A673 (cell line): ENCODE measurements around the gene ZNF384. TPM values are rescaled to one million over a fixed set of nuclear protein-coding genes. Genes with fewer than 3 reads are reported as not detected.

Source experiments
- BruUV-seq: library from RNA; stranded (reverse); fragments of 400-500 nt; replicated peaks from 2 replicates; lab custom pipeline; 2021; lab: Mats Ljungman, UMichigan
- CTCF ChIA-PET: fragments of 300-600 bp; sonication (Branson Sonifier 250); formaldehyde crosslinking; loops from one replicate; lab custom pipeline; 2022; ENCODE audit warnings: antibody characterized with exemption; lab: Charles Lee
- POLR2A ChIA-PET: fragments of 300-600 bp; sonication (Branson Sonifier 250); formaldehyde crosslinking; loops from one replicate; lab custom pipeline; 2022; ENCODE audit warnings: antibody characterized with exemption; ENCODE audit not compliant: low non-redundant PET; lab: Charles Lee
- DNase-seq: peaks from one replicate; pipeline ENCODE4 v3.0.0-alpha.2; 2015; ENCODE audit warnings: low spot score
- H3K27ac ChIP-seq: fragments of 200-600 bp; sonication (generic); 2 replicates; pipeline ENCODE4 v1.5.1; 2016; ENCODE audit warnings: mixed run types, low read depth, mild to moderate bottlenecking, mixed read lengths, antibody characterized with exemption, low read length; ENCODE audit not compliant: poor library complexity, severe bottlenecking
- H3K27me3 ChIP-seq: fragments of 200-600 bp; sonication (generic); replicated peaks from 2 replicates; pipeline ENCODE4 v1.6.1; 2017; ENCODE audit warnings: mixed run types, low read depth, mild to moderate bottlenecking, mixed read lengths, antibody characterized with exemption, low read length; ENCODE audit not compliant: insufficient read depth, poor library complexity
- H3K36me3 ChIP-seq: fragments of 200-600 bp; sonication (generic); 2 replicates; pipeline ENCODE4 v1.6.1; 2016; ENCODE audit warnings: mixed run types, mild to moderate bottlenecking, mixed read lengths, antibody characterized with exemption, low read length; ENCODE audit not compliant: insufficient read depth, poor library complexity, severe bottlenecking
- H3K4me1 ChIP-seq: fragments of 200-600 bp; sonication (generic); 2 replicates; pipeline ENCODE4 v1.6.1; 2017; ENCODE audit warnings: mixed run types, mild to moderate bottlenecking, mixed read lengths, antibody characterized with exemption, low read length; ENCODE audit not compliant: insufficient read depth, poor library complexity, severe bottlenecking
- H3K4me3 ChIP-seq: fragments of 200-600 bp; sonication (generic); 2 replicates; pipeline ENCODE4 v1.5.1; 2016; ENCODE audit warnings: low read depth, mixed run types, mild to moderate bottlenecking, mixed read lengths, low read length; ENCODE audit not compliant: poor library complexity, severe bottlenecking
- H3K9me3 ChIP-seq: fragments of 200-600 bp; sonication (generic); 2 replicates; pipeline ENCODE4 v1.6.1; 2016; ENCODE audit warnings: mixed run types, low read depth, mild to moderate bottlenecking, mixed read lengths, antibody characterized with exemption, low read length; ENCODE audit not compliant: poor library complexity, severe bottlenecking
- CTCF ChIP-seq: fragments of 300-800, 200-600 bp; sonication (generic); conservative IDR thresholded peaks from 2 replicates; pipeline ENCODE4 v1.5.1; 2017; ENCODE audit warnings: low read depth, mild to moderate bottlenecking, antibody characterized with exemption, low read length, moderate library complexity, mixed read lengths
- EZH2 ChIP-seq: fragments of 200-600 bp; sonication (generic); IDR thresholded peaks from 2 replicates; pipeline ENCODE4 v1.6.1; 2017; ENCODE audit warnings: borderline replicate concordance, low read depth, mild to moderate bottlenecking, mixed read lengths, antibody characterized with exemption, low read length; ENCODE audit not compliant: poor library complexity, severe bottlenecking
- intact Hi-C: fragments of 100-400 bp; cut with micrococcal nuclease; formaldehyde crosslinking; loops from one replicate; pipeline ENCODE4 v1.10.0; 2022; ENCODE audit not compliant: unreplicated experiment
- total RNA-seq: library from RNA; stranded (reverse); gene quantifications from 2 replicates; pipeline ENCODE4 v1.2.3, GENCODE V29; 2021

Gene ZNF384
- total RNA-seq, 1 experiment from 2014 or later: 92.5 TPM

- no peaks in the 10 kb centered on the region for H3K36me3 ChIP-seq
- no peak for TF ChIP-seq EZH2
- intact Hi-C loops: no loop called here
- ChIA-PET POLR2A (no interaction called here), CTCF (interaction anchor here (0.6 kb wide), 1 partner anchor 251 kb away, joined by 7 read pairs; no protein-coding TSS in a partner anchor)
- no TSS peak for BruUV-seq
- H3K4me1 ChIP-seq: peaks cover 10% of the 10 kb centered on the region
- no peak overlapping the region for H3K4me3 ChIP-seq
- no peaks in the 10 kb centered on the region for H3K9me3 ChIP-seq
- no peak for DNase-seq
- no peaks in the 10 kb centered on the region for H3K27me3 ChIP-seq
- H3K27ac ChIP-seq: no peak overlapping the region
Observed at GRCh38 chr12:6627616-6628015, 61.6 kb downstream of the ZNF384 start.

GRCh38 chr12:6626654-6627283 lies 62.4 kb downstream of the ZNF384 start:
- DNase-seq: no peak
- Histone ChIP-seq H3K36me3 (no peaks in the 10 kb centered on the region), H3K27me3 (no peaks in the 10 kb centered on the region), H3K9me3 (no peaks in the 10 kb centered on the region), H3K4me3 (no peak overlapping the region), H3K27ac (no peak overlapping the region), H3K4me1 (peaks cover 5% of the 10 kb centered on the region)
- ChIA-PET CTCF (interaction anchor here (0.5 kb wide), 1 partner anchor 69 kb away, joined by 8 read pairs; no protein-coding TSS in a partner anchor), POLR2A (no interaction called here)
- intact Hi-C loops: no loop called here
- no peak for TF ChIP-seq EZH2
- no TSS peak for BruUV-seq

GRCh38 chr12:6620885-6621274 lies 68.3 kb downstream of the ZNF384 start:
- Histone ChIP-seq H3K4me3 (no peak overlapping the region), H3K4me1 (no peaks in the 10 kb centered on the region), H3K36me3 (no peaks in the 10 kb centered on the region), H3K27me3 (no peaks in the 10 kb centered on the region), H3K27ac (no peak overlapping the region), H3K9me3 (no peaks in the 10 kb centered on the region)
- TF ChIP-seq EZH2 (no peak), CTCF (no peak)
- intact Hi-C loops: no loop called here
- no peak for DNase-seq
- CTCF ChIA-PET: no interaction called here
- POLR2A ChIA-PET: no interaction called here
- BruUV-seq: no TSS peak

GRCh38 chr12:6620137-6620884 lies 68.9 kb downstream of the ZNF384 start:
- intact Hi-C loops: no loop called here
- H3K27me3 ChIP-seq: no peaks in the 10 kb centered on the region
- no peak for DNase-seq
- H3K4me1 ChIP-seq: no peaks in the 10 kb centered on the region
- H3K27ac ChIP-seq: no peak overlapping the region
- TF ChIP-seq CTCF (peak; percentile 47), EZH2 (no peak)
- ChIA-PET POLR2A (no interaction called here), CTCF (no interaction called here)
- no peak overlapping the region for H3K4me3 ChIP-seq
- no peaks in the 10 kb centered on the region for H3K9me3 ChIP-seq
- BruUV-seq: no TSS peak
- H3K36me3 ChIP-seq: no peaks in the 10 kb centered on the region
